GM19328 (cell line): ENCODE results near the gene IQGAP1.

Experiments used
- ATAC-seq: cut with Tn5 transposase; IDR thresholded peaks from one replicate; pipeline ENCODE4 v1.9.1; 2021; ENCODE audit warnings: mild to moderate bottlenecking, moderate library complexity; ENCODE audit not compliant: unreplicated experiment

Gene IQGAP1

GRCh38 chr15:90432253-90432652, 44.2 kb downstream of the IQGAP1 start:
- ATAC-seq, result no peak

DNA sequence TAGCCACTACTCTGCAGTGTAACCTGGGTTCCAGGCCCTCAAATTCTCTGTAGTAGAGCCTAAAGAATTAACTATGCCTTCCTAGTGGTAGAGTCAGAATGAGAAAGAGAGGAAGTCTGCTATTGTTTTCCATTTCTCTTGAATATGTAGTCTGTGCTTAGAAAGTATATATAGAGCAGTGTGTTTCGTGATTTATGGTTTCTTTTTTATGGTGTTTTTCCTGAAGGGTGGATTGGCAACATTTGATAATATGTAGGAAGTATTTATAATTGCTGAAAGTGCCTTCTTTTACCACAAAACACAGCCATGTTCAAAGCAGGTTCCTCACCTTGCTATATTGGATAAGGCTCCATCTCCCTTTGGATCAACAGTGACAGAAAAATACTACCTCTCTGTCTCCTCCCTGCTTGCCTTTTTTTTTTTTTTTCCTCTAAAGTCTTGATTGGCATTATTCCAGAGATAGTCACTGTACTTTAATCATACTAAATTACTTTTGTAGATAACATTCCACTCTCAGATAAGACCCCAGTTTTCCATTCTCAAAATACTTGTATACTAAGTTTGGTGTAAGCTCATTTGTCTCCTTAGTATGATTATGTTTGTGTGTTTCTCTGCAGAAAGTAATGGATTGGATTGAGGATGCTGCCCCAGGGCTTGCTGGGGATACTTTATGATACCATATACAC, 47.8 kb downstream of the IQGAP1 start:
- no peak for ATAC-seq

DNA sequence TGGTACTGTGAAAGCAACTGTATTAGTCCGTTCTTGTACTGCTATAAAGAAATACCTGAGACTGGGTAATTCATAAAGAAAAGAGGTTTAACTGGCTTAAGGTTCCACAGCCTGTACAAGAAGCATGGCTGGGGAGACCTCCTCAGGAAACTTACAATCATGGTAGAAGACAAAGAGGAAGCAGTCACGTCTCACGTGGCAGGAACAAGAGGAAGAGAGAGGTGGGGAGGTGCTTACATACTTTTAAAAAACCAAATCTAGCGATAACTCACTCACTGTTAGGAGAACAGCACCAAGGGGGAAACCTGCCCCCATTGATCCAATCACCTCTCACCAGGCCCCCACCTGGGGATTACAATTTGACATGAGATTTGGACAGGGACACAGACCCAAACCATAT, 48.9 kb downstream of the IQGAP1 start:
- no peak for ATAC-seq

- no peak for ATAC-seq
These were observed 49.5 kb downstream of the IQGAP1 start for GRCh38 chr15:90437516-90437915.

DNA sequence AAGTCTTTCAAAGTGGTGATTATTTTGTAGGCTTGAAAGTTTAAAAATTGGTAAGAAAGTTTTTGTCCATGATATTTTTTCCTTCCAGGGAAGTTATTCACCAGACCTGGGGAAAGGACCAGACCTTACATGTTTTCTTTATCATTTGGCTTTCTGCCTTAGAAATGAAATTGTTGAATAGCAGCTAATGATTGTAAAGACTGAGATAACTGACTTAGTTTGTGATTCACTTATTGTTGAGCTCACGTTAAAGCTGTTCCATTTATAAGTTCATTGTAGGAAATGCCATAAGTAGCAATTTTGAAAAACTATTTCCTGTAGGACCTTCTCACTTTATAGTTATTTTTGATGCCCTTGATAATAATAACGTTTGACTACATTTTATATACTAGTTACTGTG, 51.9 kb downstream of the IQGAP1 start:
- no peak for ATAC-seq

GRCh38 chr15:90441027-90441426, 53.0 kb downstream of the IQGAP1 start:
- ATAC-seq, result no peak

DNA sequence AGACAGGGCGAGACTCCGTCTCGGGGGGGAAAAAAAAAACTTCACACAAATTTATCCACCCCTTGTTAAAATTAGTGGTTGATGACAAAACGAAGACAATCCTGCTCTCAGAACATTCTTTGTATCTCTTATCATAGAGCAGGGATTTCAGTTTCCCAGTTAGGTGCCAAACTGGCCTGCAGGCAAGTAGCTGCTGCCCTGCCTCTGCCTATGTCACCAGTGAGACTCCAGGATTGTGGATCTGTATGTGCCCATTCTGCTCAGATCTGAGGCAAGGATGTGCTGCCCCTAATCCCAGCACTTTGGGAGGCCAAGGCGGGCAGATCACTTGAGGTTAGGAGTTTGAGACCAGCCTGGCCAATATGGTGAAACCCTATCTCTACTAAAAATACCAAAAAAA, 54.4 kb downstream of the IQGAP1 start:
- ATAC-seq, result no peak

- ATAC-seq, result no peak
These were observed 61.2 kb downstream of the IQGAP1 start for GRCh38 chr15:90449206-90449735.

- ATAC-seq, result no peak
These were observed 63.2 kb downstream of the IQGAP1 start for GRCh38 chr15:90451053-90451850.

- ATAC-seq, result no peak
These were observed 68.2 kb downstream of the IQGAP1 start for GRCh38 chr15:90456236-90456635.

DNA sequence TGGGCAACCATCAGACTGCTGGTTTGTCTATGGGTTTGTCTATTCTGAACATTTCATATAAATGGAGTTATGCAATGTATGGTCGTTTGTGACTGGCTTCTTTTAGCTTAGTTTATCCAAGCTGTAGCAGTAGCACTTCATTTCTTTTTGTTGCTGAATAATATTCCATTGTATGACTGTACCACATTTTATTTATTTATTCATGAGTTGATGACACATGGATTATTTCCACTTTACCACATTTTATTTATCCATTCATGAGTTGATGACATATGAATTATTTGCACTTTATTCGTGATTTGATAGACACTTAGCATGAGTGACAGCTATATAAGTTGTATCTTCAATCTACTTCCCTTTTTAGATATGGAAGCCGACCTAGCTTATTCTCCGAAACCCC, 70.0 kb downstream of the IQGAP1 start:
- no peak for ATAC-seq

DNA sequence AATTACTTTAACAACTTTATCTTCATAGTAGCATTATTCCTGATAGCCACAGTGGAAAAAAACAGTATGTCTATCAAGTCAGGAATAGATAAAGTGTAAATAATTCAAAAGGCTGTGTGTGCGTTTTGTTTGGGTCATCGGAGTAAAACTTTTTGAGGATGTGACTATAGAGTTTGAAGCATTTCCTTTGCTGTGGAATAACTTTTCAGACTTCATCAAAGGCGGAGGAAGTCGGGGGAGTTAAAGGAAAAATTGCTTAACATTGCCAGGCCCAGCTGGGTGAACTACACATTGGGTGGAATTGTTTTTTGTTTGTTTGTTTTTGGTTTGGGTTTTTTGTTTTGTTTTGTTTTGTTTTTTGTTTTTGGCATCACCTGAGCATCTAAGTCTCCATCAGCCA, 71.3 kb downstream of the IQGAP1 start:
- no peak for ATAC-seq

- ATAC-seq, result no peak
These were observed 72.2 kb downstream of the IQGAP1 start for GRCh38 chr15:90460142-90460824.

DNA sequence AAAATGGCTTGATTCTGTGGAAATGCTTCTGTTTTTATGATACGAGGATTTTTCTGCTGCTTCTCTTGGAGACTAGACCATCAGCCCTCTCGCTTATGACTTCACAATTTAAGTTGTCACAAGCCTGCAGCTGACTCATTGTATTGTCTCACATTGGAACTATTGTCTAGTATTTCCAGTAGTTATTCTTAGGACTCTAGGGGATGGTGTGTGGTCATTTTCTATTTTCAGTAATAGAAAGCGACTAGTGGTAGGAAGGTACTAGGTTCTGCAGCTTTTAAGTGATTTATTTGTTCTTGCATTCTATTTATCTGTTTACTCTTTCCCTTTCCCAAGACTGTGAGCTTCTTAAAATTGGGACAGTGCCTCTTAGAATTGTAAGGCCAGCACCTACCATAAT, 75.3 kb downstream of the IQGAP1 start:
- ATAC-seq, result no peak

GRCh38 chr15:90465140-90465929, 77.3 kb downstream of the IQGAP1 start:
- ATAC-seq, result no peak

- ATAC-seq, result no peak
These were observed 78.0 kb downstream of the IQGAP1 start for GRCh38 chr15:90465930-90466567.

DNA sequence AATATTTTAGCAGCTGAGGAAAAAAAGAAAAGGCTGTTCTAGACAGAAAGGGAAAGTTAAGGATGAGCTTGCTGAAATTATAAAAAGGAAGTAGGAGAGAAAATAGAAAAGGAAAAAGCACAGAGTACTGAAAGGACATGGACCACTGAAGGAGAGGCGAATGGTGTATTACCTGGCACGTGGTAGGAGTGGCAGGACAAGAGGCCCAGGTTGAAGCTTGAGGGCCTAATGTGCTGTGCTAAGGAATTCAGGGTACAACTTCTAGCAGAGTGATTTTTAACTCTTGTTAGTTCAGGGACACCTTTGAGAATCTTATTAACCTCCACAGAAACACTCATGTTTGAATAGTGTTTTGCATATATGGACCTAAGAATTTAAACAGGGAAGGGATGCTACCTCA, 81.7 kb downstream of the IQGAP1 start:
- ATAC-seq, result no peak

- ATAC-seq, result no peak
These were observed 82.4 kb downstream of the IQGAP1 start for GRCh38 chr15:90470453-90470852.

DNA sequence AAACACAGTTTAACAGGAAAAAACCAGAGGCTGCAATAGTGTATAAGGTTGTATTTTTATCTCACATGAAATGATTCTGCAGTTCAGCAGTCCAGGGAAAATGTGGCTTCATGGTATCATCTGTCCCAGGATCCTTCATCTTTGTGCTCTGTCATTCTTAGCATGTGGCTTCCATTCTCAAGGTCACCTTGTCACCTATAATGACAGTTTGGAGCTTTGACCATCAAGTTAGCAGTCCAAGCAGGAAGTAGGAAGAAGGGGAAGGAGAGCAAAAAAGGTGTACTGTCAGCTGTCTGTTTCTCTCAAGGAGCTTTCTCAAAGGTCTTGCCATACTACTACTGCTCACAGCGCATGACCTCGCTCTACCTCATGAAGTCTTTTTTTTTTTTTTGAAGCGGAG, 83.1 kb downstream of the IQGAP1 start:
- no peak for ATAC-seq

DNA sequence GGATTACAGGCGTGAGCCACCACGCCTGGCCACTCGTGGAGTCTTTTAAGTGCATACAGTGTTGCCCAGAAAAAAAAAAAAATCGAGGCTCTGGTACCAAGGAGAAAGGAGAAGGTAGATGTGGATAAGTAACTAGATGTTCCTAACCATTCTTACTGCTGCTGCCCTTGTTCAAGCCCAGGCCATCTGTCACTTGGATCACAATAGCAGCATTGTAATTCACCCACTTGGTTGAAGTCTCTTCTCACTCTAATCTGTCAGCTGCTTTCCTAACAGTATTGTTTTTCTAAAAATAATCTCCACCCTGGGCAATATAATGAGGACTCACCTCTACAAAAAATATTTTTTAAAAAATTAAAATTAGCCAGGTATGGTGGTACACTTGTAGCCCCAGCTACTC, 83.7 kb downstream of the IQGAP1 start:
- no peak for ATAC-seq
